Lung (tissue), 12 donors: Measurements from ENCODE around the gene RAPGEF2. TPM values are rescaled to one million over a fixed set of nuclear protein-coding genes. Genes with fewer than 3 reads are reported as not detected.

Experiments
- ATAC-seq: fragments of 200-7000 bp; cut with Tn5 transposase; one replicate; pipeline ENCODE4 v1.9.1; 2020; ENCODE audit warnings: moderate number of reproducible peaks; ENCODE audit not compliant: insufficient read depth, low FRiP score
- DNase-seq, 3 donors: peaks; one replicate each; pipeline ENCODE4 v3.0.0-alpha.2; 2013 to 2017
- H3K27ac ChIP-seq, 2 donors: one replicate each; pipeline ENCODE4 v1.5.1; 2013; ENCODE audit warnings: mild to moderate bottlenecking in 2 of 2, moderate library complexity in 2 of 2, control low read depth in 1 of 2, inconsistent platforms in 1 of 2, low read depth in 1 of 2, low read length in 1 of 2
- H3K27me3 ChIP-seq, 3 donors: one replicate each; pipeline ENCODE4 v1.5.1; 2013; ENCODE audit warnings: low read length in 2 of 3; ENCODE audit not compliant: control insufficient read depth in 3 of 3, insufficient read depth in 3 of 3
- H3K36me3 ChIP-seq, 4 donors: one replicate each; pipeline ENCODE4 v1.5.1; 2013; ENCODE audit warnings: low read length in 4 of 4, mild to moderate bottlenecking in 1 of 4, moderate library complexity in 1 of 4; ENCODE audit not compliant: control insufficient read depth in 4 of 4, insufficient read depth in 4 of 4
- H3K4me1 ChIP-seq, 5 donors: one replicate each; pipeline ENCODE4 v1.5.1; 2013; ENCODE audit warnings: low read length in 5 of 5, mild to moderate bottlenecking in 2 of 5, moderate library complexity in 1 of 5; ENCODE audit not compliant: control insufficient read depth in 5 of 5, insufficient read depth in 5 of 5
- H3K4me3 ChIP-seq: one replicate; pipeline ENCODE4 v1.5.1; 2013; ENCODE audit warnings: mild to moderate bottlenecking, control low read depth, moderate library complexity
- H3K9ac ChIP-seq, 2 donors: one replicate each; pipeline ENCODE4 v1.5.1; 2013; ENCODE audit warnings: low read length in 2 of 2, control low read depth in 1 of 2; ENCODE audit not compliant: insufficient read depth in 1 of 2
- H3K9me3 ChIP-seq, 4 donors: one replicate each; pipeline ENCODE4 v1.5.1; 2013; ENCODE audit warnings: low read length in 3 of 4, mild to moderate bottlenecking in 1 of 4, moderate library complexity in 1 of 4; ENCODE audit not compliant: control insufficient read depth in 4 of 4, insufficient read depth in 3 of 4
- WGBS, 2 donors: extraction: QIAGEN DNeasy Blood & Tissue Kit; methylation state at CpG; one replicate each; pipeline ENCODE4 v1.1.7; 2013; 5-methylcytosine and 5-hydroxymethylcytosine counted together
- polyA plus RNA-seq, 2 donors: library from polyadenylated mRNA; stranded (reverse); fragments of 200-250 nt; gene quantifications; one replicate each; pipeline ENCODE4 v1.2.1, GENCODE V29; 2013
- total RNA-seq, 2 donors: library from RNA; depleted of rRNA in 1 of 2; stranded (reverse); fragments of >200 nt in 1 of 2; gene quantifications; one replicate each; pipeline ENCODE4 v1.2.1, GENCODE V29; 2014 to 2021
- TF ChIP-seq, protein P1 (sequence below): IDR thresholded peaks from 2 replicates; pipeline ENCODE4 v1.5.1; 2012; ENCODE audit warnings: mild to moderate bottlenecking; ENCODE audit errors: control extremely low read depth, extremely low read depth
- donor health status: control.
- donor health status: control.
- donor health status: Bipolar disorder and iron deficiency.
- donor health status: healthy.
- donor health status: DM: yes; HTN: yes; CAD: no.

RAPGEF2 gene
- total and polyA plus RNA-seq, 4 donors, result 8.6 to 88.7 (median 32.2) TPM

- Histone ChIP-seq H3K36me3 (no peaks in the 10 kb centered on the region), H3K27me3 (no peaks in the 10 kb centered on the region), H3K27ac (no peak overlapping the region), H3K9me3 (no peaks in the 10 kb centered on the region), H3K4me3 (no peak overlapping the region), H3K9ac (no peak overlapping the region), H3K4me1 (peaks cover 0 to 30% (median 5%) of the 10 kb centered on the region in 5 donors)
- no peak for DNase-seq
- no peak for ATAC-seq
- 74 to 79% methylated on average over 4 of the region's 4 CpGs for WGBS, 2 donors
- TF ChIP-seq, protein P1, sequence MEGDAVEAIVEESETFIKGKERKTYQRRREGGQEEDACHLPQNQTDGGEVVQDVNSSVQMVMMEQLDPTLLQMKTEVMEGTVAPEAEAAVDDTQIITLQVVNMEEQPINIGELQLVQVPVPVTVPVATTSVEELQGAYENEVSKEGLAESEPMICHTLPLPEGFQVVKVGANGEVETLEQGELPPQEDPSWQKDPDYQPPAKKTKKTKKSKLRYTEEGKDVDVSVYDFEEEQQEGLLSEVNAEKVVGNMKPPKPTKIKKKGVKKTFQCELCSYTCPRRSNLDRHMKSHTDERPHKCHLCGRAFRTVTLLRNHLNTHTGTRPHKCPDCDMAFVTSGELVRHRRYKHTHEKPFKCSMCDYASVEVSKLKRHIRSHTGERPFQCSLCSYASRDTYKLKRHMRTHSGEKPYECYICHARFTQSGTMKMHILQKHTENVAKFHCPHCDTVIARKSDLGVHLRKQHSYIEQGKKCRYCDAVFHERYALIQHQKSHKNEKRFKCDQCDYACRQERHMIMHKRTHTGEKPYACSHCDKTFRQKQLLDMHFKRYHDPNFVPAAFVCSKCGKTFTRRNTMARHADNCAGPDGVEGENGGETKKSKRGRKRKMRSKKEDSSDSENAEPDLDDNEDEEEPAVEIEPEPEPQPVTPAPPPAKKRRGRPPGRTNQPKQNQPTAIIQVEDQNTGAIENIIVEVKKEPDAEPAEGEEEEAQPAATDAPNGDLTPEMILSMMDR, result no peak
These were observed 41.3 kb downstream of the RAPGEF2 start for GRCh38 chr4:159144112-159144694.

DNA sequence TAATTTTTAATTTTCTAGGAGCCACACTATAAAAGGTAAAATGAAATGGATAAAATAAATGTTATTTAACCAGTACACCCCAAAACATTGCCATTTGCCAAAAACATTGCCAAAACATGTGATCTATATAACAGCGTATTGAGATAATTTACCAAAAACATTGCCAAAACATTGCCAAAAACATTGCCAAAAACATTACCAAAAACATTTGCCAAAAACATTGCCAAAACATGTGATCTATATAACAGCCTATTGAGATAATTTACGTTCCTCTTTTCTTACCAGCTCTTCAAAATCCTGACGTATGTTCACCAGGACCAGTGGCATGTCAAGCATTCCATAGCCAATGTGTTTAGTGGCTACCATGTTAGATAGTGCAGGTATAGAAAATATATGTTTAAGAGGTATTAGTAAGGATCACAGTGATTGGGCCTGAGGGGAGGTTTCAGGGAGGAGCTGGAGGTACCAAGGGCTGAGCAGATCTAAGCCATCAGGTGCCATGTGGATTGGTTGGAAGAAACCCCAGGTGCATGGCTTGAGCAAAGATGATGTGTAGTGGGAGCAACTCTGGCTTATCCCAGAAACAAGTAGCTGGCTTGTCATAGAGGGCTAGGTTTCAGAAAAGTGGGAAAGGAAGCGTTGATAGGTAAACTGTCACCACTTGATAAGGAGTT lies 42.6 kb downstream of the RAPGEF2 start:
- H3K4me3 ChIP-seq, result no peak overlapping the region
- H3K36me3 ChIP-seq, result no peaks in the 10 kb centered on the region
- peaks cover 0 to 35% (median 6%) of the 10 kb centered on the region in 5 donors for H3K4me1 ChIP-seq
- H3K9ac ChIP-seq, result no peak overlapping the region
- no peak overlapping the region for H3K27ac ChIP-seq
- TF ChIP-seq, protein P1, result no peak
- no peaks in the 10 kb centered on the region for H3K27me3 ChIP-seq
- ATAC-seq (no peak), DNase-seq (no peak)
- H3K9me3 ChIP-seq, result no peaks in the 10 kb centered on the region
- WGBS, 2 donors, result 87 to 92% methylated on average over 4 of the region's 4 CpGs

GRCh38 chr4:159145992-159146330 lies 43.1 kb downstream of the RAPGEF2 start:
- Histone ChIP-seq H3K36me3 (no peaks in the 10 kb centered on the region), H3K27me3 (no peaks in the 10 kb centered on the region), H3K27ac (no peak overlapping the region), H3K4me1 (peaks cover 0 to 39% (median 6%) of the 10 kb centered on the region in 5 donors), H3K9me3 (no peaks in the 10 kb centered on the region), H3K9ac (no peak overlapping the region), H3K4me3 (no peak overlapping the region)
- TF ChIP-seq, protein P1, result no peak
- no peak for DNase-seq
- ATAC-seq, result no peak
- 72 to 85% methylated on average over 1 of the region's 1 CpG for WGBS, 2 donors
